Upper lobe of left lung (tissue), 6 donors: Measurements from ENCODE around the gene OR8D2. TPM values are rescaled to one million over a fixed set of nuclear protein-coding genes. Genes with fewer than 3 reads are reported as not detected.

ENCODE experiments used
- ATAC-seq, 2 donors: fragments of 200-7000 bp; cut with Tn5 transposase; one replicate each; pipeline ENCODE4 v1.9.1; 2022; ENCODE audit warnings: mild to moderate bottlenecking in 2 of 2, moderate library complexity in 2 of 2; ENCODE audit not compliant: low FRiP score in 2 of 2
- DNase-seq, 2 donors: peaks; one replicate each; pipeline ENCODE4 v3.0.0-alpha.2; 2019 to 2020
- H3K27ac ChIP-seq, 4 donors: fragments of 200-600 bp; sonication (generic); one replicate each; pipeline ENCODE4 v1.5.1; 2016 to 2019
- H3K27me3 ChIP-seq, 4 donors: fragments of 200-600 bp; sonication (generic); one replicate each; pipeline ENCODE4 v1.5.1; 2017 to 2019
- H3K36me3 ChIP-seq, 4 donors: fragments of 200-600 bp; sonication (generic); one replicate each; pipeline ENCODE4 v1.5.1; 2016 to 2019
- H3K4me1 ChIP-seq, 4 donors: fragments of 200-600 bp; sonication (generic); one replicate each; pipeline ENCODE4 v1.5.1; 2018 to 2019
- H3K4me3 ChIP-seq, 4 donors: fragments of 200-600 bp; sonication (generic); one replicate each; pipeline ENCODE4 v1.5.1; 2017 to 2019; ENCODE audit warnings: mild to moderate bottlenecking in 2 of 4, moderate library complexity in 1 of 4
- H3K9me3 ChIP-seq, 4 donors: fragments of 200-600 bp; sonication (generic); one replicate each; pipeline ENCODE4 v1.5.1; 2018 to 2019
- EP300 ChIP-seq, 4 donors: sonication (generic); formaldehyde crosslinking; IDR thresholded peaks; one replicate each; pipeline ENCODE4 v1.5.1; 2017; ENCODE audit warnings: antibody characterized with exemption in 4 of 4, control low read depth in 2 of 4
- POLR2A ChIP-seq, 4 donors: fragments of 450-650 bp; IDR thresholded peaks; one replicate each; pipeline ENCODE4 v1.5.1; 2016 to 2017; ENCODE audit warnings: antibody characterized with exemption in 4 of 4, mild to moderate bottlenecking in 2 of 4
- POLR2AphosphoS5 ChIP-seq, 2 donors: sonication (generic); formaldehyde crosslinking; IDR thresholded peaks; one replicate each; pipeline ENCODE4 v1.5.1; 2017; ENCODE audit warnings: antibody characterized with exemption in 2 of 2
- WGBS, 2 donors: methylation state at CpG; one replicate each; pipeline ENCODE4 v1.1.5; 2017 to 2018; 5-methylcytosine and 5-hydroxymethylcytosine counted together
- total RNA-seq, 6 donors: library from RNA; depleted of rRNA in 4 of 6; stranded (reverse); fragments of >200 nt in 4 of 6; gene quantifications; one replicate each; pipeline versions ENCODE4 v1.1.0 to v1.2.1, GENCODE V29; 2016 to 2021
- TF ChIP-seq, protein P1 (sequence below), 6 experiments: fragments of 450-650 bp in 4 of 6; fragments of 200-600 bp in 2 of 6; sonication (generic) in 2 of 6; IDR thresholded peaks; one replicate each; pipeline ENCODE4 v1.5.1; 2016 to 2019; ENCODE audit warnings: antibody characterized with exemption in 6 of 6
- donor health status: DM: no; HTN: no; CAD: no; lungs with moderate emphysema.
- donor health status: DM: no; HTN: yes; CAD: no; lungs with severe emphysema.

Gene OR8D2, protein sequence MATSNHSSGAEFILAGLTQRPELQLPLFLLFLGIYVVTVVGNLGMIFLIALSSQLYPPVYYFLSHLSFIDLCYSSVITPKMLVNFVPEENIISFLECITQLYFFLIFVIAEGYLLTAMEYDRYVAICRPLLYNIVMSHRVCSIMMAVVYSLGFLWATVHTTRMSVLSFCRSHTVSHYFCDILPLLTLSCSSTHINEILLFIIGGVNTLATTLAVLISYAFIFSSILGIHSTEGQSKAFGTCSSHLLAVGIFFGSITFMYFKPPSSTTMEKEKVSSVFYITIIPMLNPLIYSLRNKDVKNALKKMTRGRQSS
- total RNA-seq: not detected

DNA sequence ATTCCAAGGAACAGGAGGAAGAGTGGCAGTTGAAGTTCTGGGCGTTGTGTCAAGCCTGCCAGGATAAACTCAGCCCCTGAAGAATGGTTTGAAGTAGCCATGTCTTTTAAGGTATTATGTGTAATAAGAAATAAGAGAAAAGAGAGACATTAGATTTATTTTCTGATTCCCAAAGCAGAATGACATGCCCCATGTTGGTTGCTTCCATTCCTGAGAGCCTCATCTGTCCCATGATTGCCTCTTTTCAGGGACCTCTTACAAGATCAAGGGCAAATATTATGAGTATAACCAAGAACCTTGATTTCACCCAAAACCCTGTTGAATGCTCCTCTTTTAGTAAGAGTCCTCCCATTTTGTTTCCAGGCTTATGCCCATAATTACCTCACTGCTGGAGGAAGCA lies at the start of gene OR8D2:
Gene OR8D2 (minus strand): TSS at position 101 of the 400 bp plus-strand sequence. CDS start 0 bp downstream, at position 101.
- no peaks in the 10 kb centered on the region for H3K9me3 ChIP-seq
- H3K4me1 ChIP-seq: no peaks in the 10 kb centered on the region
- DNase-seq (no peak), ATAC-seq (no peak)
- TF ChIP-seq POLR2AphosphoS5 (IDR thresholded peaks at IDR 0.05): no peak
- TF ChIP-seq, protein P1, sequence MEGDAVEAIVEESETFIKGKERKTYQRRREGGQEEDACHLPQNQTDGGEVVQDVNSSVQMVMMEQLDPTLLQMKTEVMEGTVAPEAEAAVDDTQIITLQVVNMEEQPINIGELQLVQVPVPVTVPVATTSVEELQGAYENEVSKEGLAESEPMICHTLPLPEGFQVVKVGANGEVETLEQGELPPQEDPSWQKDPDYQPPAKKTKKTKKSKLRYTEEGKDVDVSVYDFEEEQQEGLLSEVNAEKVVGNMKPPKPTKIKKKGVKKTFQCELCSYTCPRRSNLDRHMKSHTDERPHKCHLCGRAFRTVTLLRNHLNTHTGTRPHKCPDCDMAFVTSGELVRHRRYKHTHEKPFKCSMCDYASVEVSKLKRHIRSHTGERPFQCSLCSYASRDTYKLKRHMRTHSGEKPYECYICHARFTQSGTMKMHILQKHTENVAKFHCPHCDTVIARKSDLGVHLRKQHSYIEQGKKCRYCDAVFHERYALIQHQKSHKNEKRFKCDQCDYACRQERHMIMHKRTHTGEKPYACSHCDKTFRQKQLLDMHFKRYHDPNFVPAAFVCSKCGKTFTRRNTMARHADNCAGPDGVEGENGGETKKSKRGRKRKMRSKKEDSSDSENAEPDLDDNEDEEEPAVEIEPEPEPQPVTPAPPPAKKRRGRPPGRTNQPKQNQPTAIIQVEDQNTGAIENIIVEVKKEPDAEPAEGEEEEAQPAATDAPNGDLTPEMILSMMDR (IDR thresholded peaks at IDR 0.05): no peak
- no peak for TF ChIP-seq EP300 (IDR thresholded peaks at IDR 0.05)
- TF ChIP-seq POLR2A (IDR thresholded peaks at IDR 0.05): no peak
- no peak within 1 kb of the TSS for H3K27ac ChIP-seq
- 62 to 94% methylated on average over 1 of the region's 1 CpG for WGBS, 2 donors
- no peak within 1 kb of the TSS for H3K4me3 ChIP-seq
- no peaks in the 10 kb centered on the region for H3K36me3 ChIP-seq
- H3K27me3 ChIP-seq: no peaks in the 10 kb centered on the region

DNA sequence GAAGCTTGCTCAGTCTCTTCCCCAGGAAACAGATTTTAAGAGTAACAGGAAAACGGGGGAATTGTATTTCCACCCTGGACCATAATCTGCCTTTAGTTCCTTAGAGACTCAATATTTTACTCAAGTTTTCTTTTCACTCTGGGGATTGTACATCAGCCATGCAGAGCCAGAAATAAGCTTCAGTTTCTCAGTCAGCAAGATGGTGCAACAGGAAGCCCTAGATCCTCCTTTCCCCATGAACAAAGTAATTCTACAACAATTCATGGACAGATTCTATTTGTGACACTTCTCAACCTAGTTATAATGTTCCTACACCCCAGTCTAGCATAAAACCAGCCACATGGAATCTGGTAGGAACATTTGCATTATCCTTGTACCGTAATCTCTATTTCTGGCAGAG lies 39.6 kb upstream of the OR8D2 start:
- Histone ChIP-seq H3K27ac (no peak overlapping the region), H3K36me3 (no peaks in the 10 kb centered on the region), H3K4me3 (no peak overlapping the region), H3K9me3 (no peaks in the 10 kb centered on the region), H3K27me3 (no peaks in the 10 kb centered on the region), H3K4me1 (no peaks in the 10 kb centered on the region)
- ATAC-seq: no peak
- no peak for DNase-seq
- 25 to 29% methylated on average over 2 of the region's 2 CpGs for WGBS, 2 donors
- TF ChIP-seq POLR2AphosphoS5 (IDR thresholded peaks at IDR 0.05) (no peak), POLR2A (IDR thresholded peaks at IDR 0.05) (no peak), EP300 (IDR thresholded peaks at IDR 0.05) (no peak)
- TF ChIP-seq, protein P1 (IDR thresholded peaks at IDR 0.05): no peak

DNA sequence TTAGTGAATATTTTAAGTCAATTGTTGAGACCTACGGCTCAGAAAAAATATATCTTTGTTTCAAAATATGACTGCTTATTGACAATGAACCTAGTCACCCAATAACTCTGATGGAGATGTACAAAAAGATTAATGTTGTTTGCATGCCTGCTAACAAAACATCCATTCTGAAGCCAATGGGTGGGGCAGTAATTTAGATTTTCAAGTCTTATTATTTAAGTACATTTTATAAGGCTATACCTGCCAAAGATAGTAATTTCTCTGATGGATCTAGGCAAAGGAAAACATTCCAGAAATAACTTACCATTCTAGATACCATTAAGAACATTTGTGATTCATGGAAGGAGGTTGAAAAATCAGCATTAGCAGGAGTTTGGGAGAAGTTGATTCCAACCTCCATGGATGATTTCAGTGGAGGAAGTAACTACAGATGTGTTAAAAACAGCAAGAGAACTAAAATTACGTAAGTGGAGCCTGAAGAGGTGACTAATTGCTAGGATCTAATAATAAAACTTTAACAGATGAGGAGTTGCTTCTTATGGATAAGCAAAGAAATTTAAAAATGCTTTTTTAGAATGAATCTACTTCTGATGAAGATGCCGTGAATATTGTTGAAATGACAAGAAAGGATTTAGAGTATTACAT lies 26.4 kb upstream of the OR8D2 start:
- H3K4me1 ChIP-seq: no peaks in the 10 kb centered on the region
- DNase-seq (no peak), ATAC-seq (no peak)
- no peak for TF ChIP-seq POLR2AphosphoS5 (IDR thresholded peaks at IDR 0.05)
- TF ChIP-seq POLR2A (IDR thresholded peaks at IDR 0.05): no peak
- TF ChIP-seq EP300 (IDR thresholded peaks at IDR 0.05): no peak
- TF ChIP-seq, protein P1 (IDR thresholded peaks at IDR 0.05): no peak
- no peaks in the 10 kb centered on the region for H3K27me3 ChIP-seq
- 40 to 72% methylated on average over 3 of the region's 3 CpGs for WGBS, 2 donors
- no peaks in the 10 kb centered on the region for H3K36me3 ChIP-seq
- H3K4me3 ChIP-seq: no peak overlapping the region
- no peak overlapping the region for H3K27ac ChIP-seq
- H3K9me3 ChIP-seq: peaks cover 0 to 5% (median 0%) of the 10 kb centered on the region in 4 donors

DNA sequence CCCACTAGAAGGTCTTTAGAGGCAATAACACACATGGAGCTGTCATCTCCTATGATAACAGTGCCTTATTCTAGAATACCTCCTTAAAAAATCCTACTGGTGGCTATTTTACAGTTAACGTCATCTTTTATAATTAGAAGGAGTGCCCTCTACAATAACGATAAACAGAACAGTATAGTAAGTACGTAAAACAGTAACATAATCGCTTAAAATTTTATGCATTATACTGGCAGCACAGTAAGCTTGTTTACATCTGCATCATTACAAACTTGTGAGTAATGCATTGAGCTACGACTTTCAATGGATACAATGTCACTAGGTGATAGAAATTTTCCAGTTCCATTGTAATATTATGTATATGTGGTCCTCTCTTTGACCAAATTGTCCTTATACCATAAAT lies 24.3 kb upstream of the OR8D2 start:
- Histone ChIP-seq H3K27ac (no peak overlapping the region), H3K9me3 (peaks cover 0 to 4% (median 0%) of the 10 kb centered on the region in 4 donors), H3K4me3 (no peak overlapping the region), H3K4me1 (no peaks in the 10 kb centered on the region), H3K27me3 (no peaks in the 10 kb centered on the region), H3K36me3 (no peaks in the 10 kb centered on the region)
- TF ChIP-seq, protein P1 (IDR thresholded peaks at IDR 0.05): no peak
- TF ChIP-seq POLR2A (IDR thresholded peaks at IDR 0.05) (no peak), POLR2AphosphoS5 (IDR thresholded peaks at IDR 0.05) (no peak), EP300 (IDR thresholded peaks at IDR 0.05) (no peak)
- DNase-seq (no peak), ATAC-seq (no peak)
- 84% methylated on average over 5 of the region's 5 CpGs for WGBS, 2 donors

DNA sequence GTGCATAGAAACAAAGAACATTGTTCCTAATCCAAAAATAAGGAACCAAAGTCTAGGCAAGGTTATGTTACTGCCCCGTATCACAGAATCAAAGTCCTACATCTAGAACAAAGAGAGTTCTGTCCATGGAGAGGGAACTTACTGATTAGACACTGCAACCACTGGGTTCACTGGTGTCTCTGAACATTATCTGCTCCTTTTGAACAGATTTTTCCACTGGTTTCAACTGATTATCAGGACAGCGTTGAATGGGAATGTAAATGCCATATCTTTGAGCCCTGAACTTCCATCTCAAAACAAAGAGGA lies 20.1 kb upstream of the OR8D2 start:
- no peaks in the 10 kb centered on the region for H3K9me3 ChIP-seq
- H3K27me3 ChIP-seq: no peaks in the 10 kb centered on the region
- no peak for TF ChIP-seq POLR2A (IDR thresholded peaks at IDR 0.05)
- TF ChIP-seq, protein P1 (IDR thresholded peaks at IDR 0.05): no peak
- no peak overlapping the region for H3K4me3 ChIP-seq
- ATAC-seq: no peak
- H3K27ac ChIP-seq: no peak overlapping the region
- no peak for DNase-seq
- no peaks in the 10 kb centered on the region for H3K4me1 ChIP-seq
- H3K36me3 ChIP-seq: no peaks in the 10 kb centered on the region
- WGBS, 2 donors: 79 to 91% methylated on average over 2 of the region's 2 CpGs
